Panc1 (cell line): ENCODE results near the gene SIK3.
"Not testable (repeated sequence)": the region's sequence is repeated elsewhere in the genome, so short reads cannot be mapped to it uniquely, and the experiment has no call there.

Experiments
- POLR2AphosphoS5 ChIP-seq: IDR thresholded peaks from 2 replicates; pipeline ENCODE4 v1.6.1; 2012; ENCODE audit warnings: mild to moderate bottlenecking, low read depth, low read length, moderate library complexity
- SIN3A ChIP-seq: IDR thresholded peaks from 2 replicates; pipeline ENCODE4 v1.6.1; 2012; ENCODE audit warnings: low read depth, mild to moderate bottlenecking, low read length, moderate library complexity, borderline replicate concordance; ENCODE audit not compliant: insufficient read depth
- TCF7L2 ChIP-seq: IDR thresholded peaks from 2 replicates; pipeline ENCODE4 v1.6.1; 2011; ENCODE audit warnings: mild to moderate bottlenecking, low read depth, low read length, inconsistent platforms
- TF ChIP-seq, protein P1 (sequence below): fragments of 450-650 bp; IDR thresholded peaks from 2 replicates; pipeline ENCODE4 v1.5.1; 2017; ENCODE audit warnings: mild to moderate bottlenecking
- TF ChIP-seq, protein P2 (sequence below), 2 experiments: IDR thresholded peaks; 2 replicates each; pipeline ENCODE4 v1.6.1; 2011 to 2012; ENCODE audit warnings: low read depth in 2 of 2, control low read depth in 1 of 2, low read length in 1 of 2, mild to moderate bottlenecking in 1 of 2, moderate library complexity in 1 of 2; ENCODE audit not compliant: insufficient read depth in 1 of 2

DNA sequence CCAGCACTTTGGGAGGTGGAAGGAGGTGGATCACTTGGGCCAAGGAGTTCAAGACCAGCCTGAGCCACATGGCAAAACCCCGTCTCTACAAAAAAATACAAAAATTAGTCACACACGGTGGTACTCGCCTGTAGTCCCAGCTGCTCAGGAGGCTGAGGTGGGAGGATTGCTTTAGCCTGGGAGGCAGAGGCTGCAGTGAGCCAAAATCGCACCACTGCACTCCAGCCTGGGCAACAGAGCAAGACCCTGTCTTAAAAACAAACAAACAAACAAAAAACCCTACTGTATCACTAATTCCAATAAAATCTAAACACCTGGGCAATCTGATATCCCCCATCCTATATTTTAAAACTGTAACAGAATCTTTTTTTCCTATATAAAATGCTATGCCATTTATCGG lies 51.6 kb downstream of the SIK3 start:
- TF ChIP-seq, protein P1, sequence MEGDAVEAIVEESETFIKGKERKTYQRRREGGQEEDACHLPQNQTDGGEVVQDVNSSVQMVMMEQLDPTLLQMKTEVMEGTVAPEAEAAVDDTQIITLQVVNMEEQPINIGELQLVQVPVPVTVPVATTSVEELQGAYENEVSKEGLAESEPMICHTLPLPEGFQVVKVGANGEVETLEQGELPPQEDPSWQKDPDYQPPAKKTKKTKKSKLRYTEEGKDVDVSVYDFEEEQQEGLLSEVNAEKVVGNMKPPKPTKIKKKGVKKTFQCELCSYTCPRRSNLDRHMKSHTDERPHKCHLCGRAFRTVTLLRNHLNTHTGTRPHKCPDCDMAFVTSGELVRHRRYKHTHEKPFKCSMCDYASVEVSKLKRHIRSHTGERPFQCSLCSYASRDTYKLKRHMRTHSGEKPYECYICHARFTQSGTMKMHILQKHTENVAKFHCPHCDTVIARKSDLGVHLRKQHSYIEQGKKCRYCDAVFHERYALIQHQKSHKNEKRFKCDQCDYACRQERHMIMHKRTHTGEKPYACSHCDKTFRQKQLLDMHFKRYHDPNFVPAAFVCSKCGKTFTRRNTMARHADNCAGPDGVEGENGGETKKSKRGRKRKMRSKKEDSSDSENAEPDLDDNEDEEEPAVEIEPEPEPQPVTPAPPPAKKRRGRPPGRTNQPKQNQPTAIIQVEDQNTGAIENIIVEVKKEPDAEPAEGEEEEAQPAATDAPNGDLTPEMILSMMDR, result not testable (repeated sequence)
- TF ChIP-seq SIN3A, TCF7L2, POLR2AphosphoS5: not testable (repeated sequence)
- TF ChIP-seq, protein P2, sequence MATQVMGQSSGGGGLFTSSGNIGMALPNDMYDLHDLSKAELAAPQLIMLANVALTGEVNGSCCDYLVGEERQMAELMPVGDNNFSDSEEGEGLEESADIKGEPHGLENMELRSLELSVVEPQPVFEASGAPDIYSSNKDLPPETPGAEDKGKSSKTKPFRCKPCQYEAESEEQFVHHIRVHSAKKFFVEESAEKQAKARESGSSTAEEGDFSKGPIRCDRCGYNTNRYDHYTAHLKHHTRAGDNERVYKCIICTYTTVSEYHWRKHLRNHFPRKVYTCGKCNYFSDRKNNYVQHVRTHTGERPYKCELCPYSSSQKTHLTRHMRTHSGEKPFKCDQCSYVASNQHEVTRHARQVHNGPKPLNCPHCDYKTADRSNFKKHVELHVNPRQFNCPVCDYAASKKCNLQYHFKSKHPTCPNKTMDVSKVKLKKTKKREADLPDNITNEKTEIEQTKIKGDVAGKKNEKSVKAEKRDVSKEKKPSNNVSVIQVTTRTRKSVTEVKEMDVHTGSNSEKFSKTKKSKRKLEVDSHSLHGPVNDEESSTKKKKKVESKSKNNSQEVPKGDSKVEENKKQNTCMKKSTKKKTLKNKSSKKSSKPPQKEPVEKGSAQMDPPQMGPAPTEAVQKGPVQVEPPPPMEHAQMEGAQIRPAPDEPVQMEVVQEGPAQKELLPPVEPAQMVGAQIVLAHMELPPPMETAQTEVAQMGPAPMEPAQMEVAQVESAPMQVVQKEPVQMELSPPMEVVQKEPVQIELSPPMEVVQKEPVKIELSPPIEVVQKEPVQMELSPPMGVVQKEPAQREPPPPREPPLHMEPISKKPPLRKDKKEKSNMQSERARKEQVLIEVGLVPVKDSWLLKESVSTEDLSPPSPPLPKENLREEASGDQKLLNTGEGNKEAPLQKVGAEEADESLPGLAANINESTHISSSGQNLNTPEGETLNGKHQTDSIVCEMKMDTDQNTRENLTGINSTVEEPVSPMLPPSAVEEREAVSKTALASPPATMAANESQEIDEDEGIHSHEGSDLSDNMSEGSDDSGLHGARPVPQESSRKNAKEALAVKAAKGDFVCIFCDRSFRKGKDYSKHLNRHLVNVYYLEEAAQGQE (IDR thresholded peaks at IDR 0.05; ENCODE audit: insufficient read depth in 1 of 2, low read depth in 2 of 2, low read length in 1 of 2), result not testable (repeated sequence)
